ENCODE data around the gene MACROD2.

MACROD2 gene

GRCh38 chr20:15916623-15917022, 1921.3 kb downstream of the MACROD2 start:
- no peak for DNase-seq

GRCh38 chr20:15917283-15917682, 1922.0 kb downstream of the MACROD2 start:
- DNase-seq, result no peak

GRCh38 chr20:15918631-15919030, 1923.3 kb downstream of the MACROD2 start:
- DNase-seq, result no peak

DNA sequence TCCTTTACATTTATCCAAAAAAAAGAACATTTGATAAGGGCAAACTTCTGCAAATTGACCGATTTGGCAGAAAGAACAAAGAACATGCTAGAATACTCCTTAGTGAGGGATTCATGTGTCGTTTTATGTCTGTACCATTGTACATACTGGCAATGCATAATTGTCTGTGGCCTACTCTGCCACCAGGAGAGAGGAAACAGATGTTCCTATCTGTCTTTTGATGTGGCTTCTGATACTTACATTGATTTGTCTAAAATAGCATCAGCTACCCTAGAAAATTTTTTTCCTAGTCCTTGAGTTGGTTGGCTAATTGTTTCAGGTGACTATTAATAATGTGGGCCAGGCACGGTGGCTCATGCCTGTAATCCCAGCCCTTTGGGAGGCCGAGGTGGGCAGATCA, 1923.8 kb downstream of the MACROD2 start:
- no peak for DNase-seq

GRCh38 chr20:15921930-15922329, 1926.6 kb downstream of the MACROD2 start:
- DNase-seq, result no peak

DNA sequence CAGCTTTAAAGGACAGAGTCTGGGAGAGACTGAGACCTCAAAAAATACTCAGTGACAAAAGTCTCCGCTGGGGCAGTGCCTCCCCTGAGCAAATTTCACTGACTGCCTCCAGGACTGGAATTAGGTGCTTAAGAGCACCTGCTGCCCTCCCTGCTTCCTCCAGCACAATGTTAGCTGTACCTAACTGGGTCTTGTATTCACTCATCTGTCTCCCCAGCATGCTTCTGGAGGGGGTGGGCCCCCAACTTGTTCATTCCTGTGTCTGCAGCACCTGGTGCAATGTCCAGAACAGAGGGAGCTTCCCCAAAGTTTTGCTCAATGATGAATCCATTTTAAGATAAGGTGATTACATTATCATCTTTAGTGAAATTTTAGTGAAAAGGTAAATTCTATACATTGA, 1927.2 kb downstream of the MACROD2 start:
- DNase-seq, result no peak

DNA sequence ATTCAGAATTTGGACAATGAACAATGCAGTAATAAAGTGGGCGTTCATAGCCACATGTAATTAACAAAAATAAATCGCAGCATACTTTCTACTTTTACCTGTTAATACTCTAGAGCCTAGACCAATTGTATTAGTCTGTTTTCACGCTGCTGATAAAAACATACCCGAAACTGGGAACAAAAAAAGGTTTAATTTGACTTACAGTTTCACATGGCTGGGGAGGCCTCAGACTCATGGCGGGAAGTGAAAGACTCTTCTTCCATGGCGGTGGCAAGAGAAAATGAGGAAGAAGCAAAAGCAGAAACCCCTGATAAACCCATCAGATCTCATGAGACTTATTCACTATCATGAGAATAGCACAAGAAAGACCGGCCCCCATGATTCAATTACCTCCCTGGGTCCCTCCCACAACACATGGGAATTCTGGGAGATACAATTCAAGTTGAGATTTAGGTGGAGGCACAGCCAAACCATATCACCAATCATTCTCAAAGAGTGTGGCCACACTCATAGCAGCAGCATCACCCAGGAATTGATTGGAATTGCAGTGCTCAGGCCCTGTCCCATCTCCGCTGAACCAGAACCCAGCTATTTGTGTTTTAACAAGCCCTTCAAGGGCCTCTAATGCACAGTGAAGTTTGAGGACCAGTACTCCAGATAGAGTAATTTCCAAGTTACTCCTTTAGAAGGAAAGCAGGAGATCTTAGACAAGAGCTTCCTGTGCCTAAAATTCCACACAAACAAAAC, 1927.9 kb downstream of the MACROD2 start:
- DNase-seq, result no peak

DNA sequence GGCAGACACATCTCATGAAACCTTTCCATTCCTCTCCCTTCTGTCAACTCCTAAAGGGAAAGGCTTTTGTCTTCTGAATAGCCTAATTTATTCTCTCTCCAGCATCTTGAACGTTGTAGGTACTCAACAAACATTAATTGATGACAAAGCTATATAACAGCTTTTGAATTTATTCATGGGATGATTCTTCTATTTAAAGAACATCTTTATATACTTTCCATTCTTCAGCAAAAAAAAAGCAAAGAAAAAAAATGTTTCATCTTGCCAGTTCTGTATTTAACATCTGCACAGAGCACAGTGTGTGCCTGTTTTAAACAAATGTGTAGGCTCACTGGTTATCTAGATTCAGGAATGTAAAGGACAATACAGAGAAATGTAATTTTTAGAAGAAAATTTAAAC, 1929.2 kb downstream of the MACROD2 start:
- DNase-seq, result no peak

- no peak for DNase-seq
Measured at GRCh38 chr20:15925376-15925775, 1930.1 kb downstream of the MACROD2 start.

- no peak for DNase-seq
Measured at GRCh38 chr20:15927893-15928650, 1932.8 kb downstream of the MACROD2 start.

- DNase-seq, result no peak
Measured at GRCh38 chr20:15928946-15929345, 1933.6 kb downstream of the MACROD2 start.

DNA sequence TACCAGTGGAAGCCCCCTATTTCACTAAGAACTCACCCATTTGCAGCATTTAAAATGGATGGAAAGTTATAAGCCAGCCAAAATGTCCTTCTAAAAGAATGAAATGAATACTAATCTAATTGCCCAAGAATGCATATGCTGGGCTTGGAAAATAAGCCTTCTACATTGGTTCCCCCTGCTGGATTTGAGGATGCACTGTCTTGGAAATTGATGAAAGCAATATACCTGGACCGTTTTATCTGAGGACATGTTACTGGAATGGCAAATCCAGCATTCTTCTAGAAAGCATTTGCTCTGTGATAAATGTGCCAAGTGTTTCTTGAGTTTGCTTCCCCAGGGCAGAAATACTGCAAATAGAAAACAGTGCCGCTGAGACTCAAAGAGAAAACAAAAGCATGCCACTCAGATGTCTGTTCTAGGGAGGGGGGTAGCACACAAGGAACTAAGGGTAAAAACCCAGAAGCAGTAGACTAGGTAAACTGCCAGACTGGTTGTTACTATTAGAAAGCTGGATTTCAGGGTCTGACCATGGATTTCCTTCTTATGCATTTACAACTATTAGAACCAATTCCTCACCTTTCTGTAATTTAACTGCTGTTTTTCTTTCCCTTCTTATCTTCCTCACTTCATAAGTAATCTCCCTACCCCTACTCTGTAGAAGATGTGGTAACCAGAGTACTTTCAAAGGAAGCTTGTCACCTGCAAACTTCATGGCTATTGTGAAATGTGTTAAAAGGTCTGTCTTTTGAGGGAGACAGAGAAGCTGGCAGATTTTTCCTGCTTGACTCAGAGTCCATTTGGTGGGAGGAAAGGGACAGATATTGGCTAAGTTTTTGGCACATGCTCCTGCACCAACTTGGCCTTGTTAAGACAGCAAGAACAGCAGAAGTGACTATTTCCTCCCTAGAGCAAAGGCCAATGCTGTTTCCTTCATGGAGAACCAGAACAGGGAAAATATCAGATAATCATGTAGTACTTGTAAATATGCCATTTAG, 1935.3 kb downstream of the MACROD2 start:
- no peak for DNase-seq

DNA sequence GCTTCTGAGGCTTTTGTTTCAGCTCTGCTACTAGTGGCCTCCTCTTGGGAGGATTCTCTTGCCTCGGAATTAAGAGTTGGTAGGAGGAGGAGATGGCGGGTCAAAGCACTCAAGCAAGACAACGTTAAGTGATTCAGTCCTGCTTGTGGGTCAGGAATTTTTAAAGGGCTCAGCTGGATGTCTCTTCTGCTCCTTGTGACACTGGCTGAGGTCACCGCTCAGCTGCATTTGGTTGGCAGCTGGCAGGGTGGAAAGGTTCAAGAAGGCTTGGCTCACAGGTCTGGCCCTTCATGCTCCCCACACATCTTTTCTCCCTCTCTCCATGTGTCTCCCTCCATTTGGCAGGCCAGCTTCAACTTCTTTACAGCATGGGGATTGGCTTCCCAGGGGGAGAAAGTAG, 1936.6 kb downstream of the MACROD2 start:
- DNase-seq, result no peak

DNA sequence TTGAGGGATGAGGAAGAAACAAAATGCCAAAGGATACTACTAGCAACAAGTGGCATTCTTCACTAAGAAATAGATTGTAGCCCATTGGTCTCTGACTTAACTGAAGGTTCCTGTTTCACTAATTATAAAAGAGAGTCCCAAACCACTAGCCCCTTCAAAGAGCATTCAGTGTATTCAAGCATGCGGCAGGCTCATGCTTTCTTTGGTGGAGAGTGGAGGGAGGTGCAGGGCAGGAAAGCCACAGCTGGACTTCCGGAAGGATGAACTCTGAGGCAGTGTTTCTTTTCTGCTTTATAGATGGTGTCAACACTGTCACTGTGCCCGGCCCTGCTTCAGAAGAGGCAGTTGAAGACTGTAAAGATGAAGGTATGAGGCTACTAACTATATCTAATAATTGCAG, 1941.9 kb downstream of the MACROD2 start:
- DNase-seq, result no peak

- no peak for DNase-seq
Measured at GRCh38 chr20:15938847-15939246, 1943.5 kb downstream of the MACROD2 start.

DNA sequence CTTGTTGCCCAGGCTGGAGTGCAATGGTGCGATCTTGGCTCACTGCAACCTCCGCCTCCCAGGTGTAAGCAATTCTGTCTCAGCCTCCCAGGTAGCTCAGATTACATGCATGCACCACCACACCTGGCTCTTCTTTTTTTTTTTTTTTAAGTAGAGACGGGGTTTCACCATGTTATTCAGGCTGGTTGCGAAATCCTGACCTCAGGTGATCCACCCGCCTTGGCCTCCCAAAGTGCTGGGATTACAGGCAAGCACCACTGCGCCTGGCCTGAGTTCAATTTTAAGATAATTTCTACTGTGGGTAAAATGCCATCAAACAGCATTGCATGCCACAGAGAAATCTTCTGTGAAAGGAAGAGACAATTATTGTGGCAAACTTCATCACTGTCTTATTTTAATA, 1944.8 kb downstream of the MACROD2 start:
- DNase-seq, result no peak

DNA sequence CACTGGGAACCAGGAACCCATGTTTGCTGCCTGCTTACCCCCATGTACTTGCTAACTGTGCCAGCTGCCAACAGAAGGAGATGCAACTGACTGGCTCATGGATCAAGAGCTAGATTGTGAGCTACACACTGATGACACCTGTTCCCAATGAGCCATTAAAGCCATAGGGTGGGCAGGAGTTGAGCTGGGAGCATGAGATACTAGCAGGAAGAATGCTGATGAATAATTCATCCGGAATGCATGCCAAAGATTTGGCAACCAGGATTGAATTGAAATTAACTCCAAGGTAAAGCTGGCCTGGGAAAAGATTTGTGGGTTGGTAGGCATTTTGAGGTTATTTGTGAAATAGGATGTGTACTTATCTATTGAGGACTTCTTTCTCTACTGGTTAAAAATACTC, 1946.8 kb downstream of the MACROD2 start:
- DNase-seq, result no peak

DNA sequence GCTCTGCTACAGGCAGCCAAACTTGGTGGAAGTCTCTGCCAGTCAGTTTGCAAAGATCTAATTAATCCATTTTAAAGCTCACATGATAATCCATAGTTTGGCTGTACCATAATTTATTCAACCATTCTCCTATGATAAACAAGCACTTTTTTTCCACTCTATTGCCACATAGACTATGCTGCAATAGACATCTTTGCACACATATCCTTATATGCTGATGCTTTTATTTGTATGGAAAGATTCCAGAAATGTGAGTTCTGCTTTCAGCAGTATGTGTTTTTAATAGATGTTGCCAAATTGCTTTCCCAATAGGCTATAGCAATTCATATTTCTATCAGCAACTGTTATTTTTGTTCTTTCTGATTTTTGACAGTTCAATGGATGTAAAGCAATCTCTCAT, 1950.0 kb downstream of the MACROD2 start:
- DNase-seq, result no peak

- no peak for DNase-seq
Measured at GRCh38 chr20:15949391-15949790, 1954.1 kb downstream of the MACROD2 start.

DNA sequence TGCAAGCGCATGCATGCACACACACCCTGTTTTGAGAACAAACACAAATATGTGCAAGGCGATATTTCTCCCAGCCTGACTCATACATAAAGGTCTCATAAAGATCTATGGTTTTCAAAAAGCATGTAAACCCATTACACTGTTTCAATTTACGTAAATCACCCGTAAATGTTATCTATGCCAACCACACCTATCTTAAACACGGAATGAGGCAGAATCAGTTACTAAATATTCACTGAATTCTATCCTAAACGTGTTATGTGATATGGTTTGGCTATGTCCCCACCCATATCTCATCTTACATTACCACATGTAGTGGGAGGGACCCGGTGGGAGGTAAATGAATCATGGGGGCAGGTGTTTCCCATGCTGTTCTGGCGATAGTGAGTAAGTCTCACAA, 1956.3 kb downstream of the MACROD2 start:
- no peak for DNase-seq

GRCh38 chr20:15958142-15958541, 1962.8 kb downstream of the MACROD2 start:
- DNase-seq, result no peak

DNA sequence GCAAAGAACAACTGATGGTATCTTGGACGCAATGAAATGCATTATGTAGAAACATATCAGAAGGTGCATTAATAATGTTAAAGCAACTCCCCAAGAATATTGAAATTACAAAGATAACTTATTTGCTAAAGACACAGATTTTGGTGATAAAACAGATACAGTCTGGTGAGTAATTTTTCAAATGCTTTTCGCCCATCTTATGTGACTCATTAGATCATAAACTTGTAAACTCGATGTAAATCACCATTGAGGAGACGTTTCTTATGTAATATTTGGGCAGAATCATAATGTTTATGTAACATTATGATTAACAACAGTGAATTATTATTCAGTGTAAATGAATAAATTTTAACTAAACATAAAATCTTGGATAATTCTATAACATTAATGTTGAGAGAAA, 1969.8 kb downstream of the MACROD2 start:
- no peak for DNase-seq

DNA sequence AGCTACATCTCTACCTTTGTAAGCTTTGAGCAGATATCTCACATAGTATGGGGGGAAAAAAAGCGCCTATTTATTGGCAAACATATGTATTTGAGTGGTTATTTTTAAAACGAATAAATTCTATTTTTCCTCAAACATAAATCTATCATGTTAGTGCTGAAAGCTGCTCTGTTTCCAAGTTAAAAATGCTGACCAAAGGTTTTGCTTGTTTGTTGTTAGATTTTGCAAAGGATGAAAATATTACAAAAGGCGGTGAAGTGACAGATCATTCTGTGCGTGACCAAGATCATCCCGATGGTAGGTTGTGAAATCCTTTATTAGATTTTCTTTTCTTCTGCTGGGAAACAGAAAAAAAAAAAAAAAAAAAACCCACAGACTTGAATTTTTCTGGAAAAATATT, 1972.0 kb downstream of the MACROD2 start:
- DNase-seq, result no peak

Measured in stimulated activated CD8-positive, alpha-beta memory T cell treated with anti-CD3 and anti-CD28 coated beads, Interleukin-4, amount 100 ng/mL, for 48 hours (primary cell).